Measurements from ENCODE around the gene IGSF3. TPM values are rescaled to one million over a fixed set of nuclear protein-coding genes. Genes with fewer than 3 reads are reported as not detected.

The IGSF3 gene
- total RNA-seq, 2 donors from 2014 or later = 2.1 to 10.0 TPM

GRCh38 chr1:116679091-116679827 is 11.7 kb upstream of the IGSF3 start:
- Mint-ChIP-seq H3K4me1 (no peaks in the 10 kb centered on the region), H3K27ac (no peak overlapping the region), H3K4me3 (no peak overlapping the region), H3K36me3 (ENCODE audit: low read depth) (no peaks in the 10 kb centered on the region), H3K27me3 (peaks cover 24% of the 10 kb centered on the region), H3K9me3 (no peaks in the 10 kb centered on the region)
- no peak for ATAC-seq (replicated peaks)

GRCh38 chr1:116678732-116679090 is 11.2 kb upstream of the IGSF3 start:
- Mint-ChIP-seq H3K4me1 (no peaks in the 10 kb centered on the region), H3K4me3 (no peak overlapping the region), H3K27me3 (peaks cover 28% of the 10 kb centered on the region), H3K9me3 (no peaks in the 10 kb centered on the region), H3K36me3 (ENCODE audit: low read depth) (no peaks in the 10 kb centered on the region), H3K27ac (no peak overlapping the region)
- ATAC-seq (replicated peaks) = no peak

GRCh38 chr1:116677474-116678062 is 10.0 kb upstream of the IGSF3 start:
- peaks cover 33% of the 10 kb centered on the region for H3K27me3 Mint-ChIP-seq
- ATAC-seq (replicated peaks) = no peak
- H3K27ac Mint-ChIP-seq = no peak overlapping the region
- H3K4me1 Mint-ChIP-seq = no peaks in the 10 kb centered on the region
- H3K4me3 Mint-ChIP-seq = no peak overlapping the region
- no peaks in the 10 kb centered on the region for H3K36me3 Mint-ChIP-seq (ENCODE audit: low read depth)
- H3K9me3 Mint-ChIP-seq = no peaks in the 10 kb centered on the region

GRCh38 chr1:116676291-116676690 is 8.8 kb upstream of the IGSF3 start:
- ATAC-seq (replicated peaks) = no peak
- H3K27me3 Mint-ChIP-seq = peaks cover 34% of the 10 kb centered on the region
- H3K4me1 Mint-ChIP-seq = no peaks in the 10 kb centered on the region
- H3K9me3 Mint-ChIP-seq = no peaks in the 10 kb centered on the region
- no peaks in the 10 kb centered on the region for H3K36me3 Mint-ChIP-seq (ENCODE audit: low read depth)
- no peak overlapping the region for H3K4me3 Mint-ChIP-seq
- H3K27ac Mint-ChIP-seq = no peak overlapping the region

- H3K4me3 Mint-ChIP-seq = no peak overlapping the region
- H3K9me3 Mint-ChIP-seq = no peaks in the 10 kb centered on the region
- H3K27ac Mint-ChIP-seq = no peak overlapping the region
- peaks cover 32% of the 10 kb centered on the region for H3K27me3 Mint-ChIP-seq
- H3K4me1 Mint-ChIP-seq = no peaks in the 10 kb centered on the region
- ATAC-seq (replicated peaks) = no peak
- H3K36me3 Mint-ChIP-seq (ENCODE audit: low read depth) = no peaks in the 10 kb centered on the region
Measured at GRCh38 chr1:116674751-116675150, 7.2 kb upstream of the IGSF3 start.

- Mint-ChIP-seq H3K4me1 (no peaks in the 10 kb centered on the region), H3K27ac (no peak overlapping the region), H3K9me3 (no peaks in the 10 kb centered on the region), H3K4me3 (no peak overlapping the region), H3K36me3 (ENCODE audit: low read depth) (no peaks in the 10 kb centered on the region), H3K27me3 (peaks cover 31% of the 10 kb centered on the region)
- no peak for ATAC-seq (replicated peaks)
Measured at GRCh38 chr1:116674011-116674531, 6.5 kb upstream of the IGSF3 start.

GRCh38 chr1:116671912-116672311 is 4.4 kb upstream of the IGSF3 start:
- no peaks in the 10 kb centered on the region for H3K4me1 Mint-ChIP-seq
- H3K36me3 Mint-ChIP-seq (ENCODE audit: low read depth) = no peaks in the 10 kb centered on the region
- peaks cover 19% of the 10 kb centered on the region for H3K27me3 Mint-ChIP-seq
- no peaks in the 10 kb centered on the region for H3K9me3 Mint-ChIP-seq
- no peak for ATAC-seq (replicated peaks)
- no peak overlapping the region for H3K27ac Mint-ChIP-seq
- H3K4me3 Mint-ChIP-seq = no peak overlapping the region

GRCh38 chr1:116671072-116671760 is 3.7 kb upstream of the IGSF3 start:
- Mint-ChIP-seq H3K27ac (no peak overlapping the region), H3K4me3 (no peak overlapping the region), H3K27me3 (peaks cover 17% of the 10 kb centered on the region), H3K36me3 (ENCODE audit: low read depth) (no peaks in the 10 kb centered on the region), H3K4me1 (no peaks in the 10 kb centered on the region), H3K9me3 (no peaks in the 10 kb centered on the region)
- no peak for ATAC-seq (replicated peaks)

GRCh38 chr1:116668277-116668676 is 744 bp upstream of the IGSF3 start:
- Mint-ChIP-seq H3K9me3 (no peaks in the 10 kb centered on the region), H3K36me3 (ENCODE audit: low read depth) (no peaks in the 10 kb centered on the region), H3K4me1 (no peaks in the 10 kb centered on the region), H3K4me3 (peak overlapping the region; percentile 72), H3K27ac (no peak overlapping the region), H3K27me3 (peaks cover 17% of the 10 kb centered on the region)
- no peak for ATAC-seq (replicated peaks)

GRCh38 chr1:116667078-116667574 is 407 bp downstream of the IGSF3 start:
- Mint-ChIP-seq H3K4me1 (no peaks in the 10 kb centered on the region), H3K4me3 (peak overlapping the region; percentile 72), H3K36me3 (ENCODE audit: low read depth) (no peaks in the 10 kb centered on the region), H3K9me3 (no peaks in the 10 kb centered on the region), H3K27me3 (peaks cover 13% of the 10 kb centered on the region), H3K27ac (no peak overlapping the region)
- no peak for ATAC-seq (replicated peaks)

GRCh38 chr1:116666187-116667077 is 1.1 kb downstream of the IGSF3 start:
- H3K27me3 Mint-ChIP-seq = peaks cover 13% of the 10 kb centered on the region
- H3K4me1 Mint-ChIP-seq = no peaks in the 10 kb centered on the region
- no peak overlapping the region for H3K27ac Mint-ChIP-seq
- no peaks in the 10 kb centered on the region for H3K36me3 Mint-ChIP-seq (ENCODE audit: low read depth)
- peak overlapping the region; percentile 72 for H3K4me3 Mint-ChIP-seq
- H3K9me3 Mint-ChIP-seq = no peaks in the 10 kb centered on the region
- peak; percentile 13 for ATAC-seq (replicated peaks)

GRCh38 chr1:116664978-116665371 is 2.6 kb downstream of the IGSF3 start:
- Mint-ChIP-seq H3K27me3 (peaks cover 13% of the 10 kb centered on the region), H3K9me3 (no peaks in the 10 kb centered on the region)
- ATAC-seq (replicated peaks) = no peak

GRCh38 chr1:116664366-116664977 is 3.1 kb downstream of the IGSF3 start:
- Mint-ChIP-seq H3K4me3 (no peak overlapping the region), H3K36me3 (ENCODE audit: low read depth) (no peaks in the 10 kb centered on the region), H3K4me1 (no peaks in the 10 kb centered on the region), H3K27me3 (peaks cover 13% of the 10 kb centered on the region), H3K9me3 (no peaks in the 10 kb centered on the region), H3K27ac (no peak overlapping the region)
- ATAC-seq (replicated peaks) = no peak

More at GRCh38 chr1:116664978-116665371, 2.6 kb downstream of the IGSF3 start:
- Mint-ChIP-seq H3K4me3 (no peak overlapping the region), H3K36me3 (ENCODE audit: low read depth) (no peaks in the 10 kb centered on the region), H3K27ac (no peak overlapping the region), H3K4me1 (no peaks in the 10 kb centered on the region)

- H3K4me3 Mint-ChIP-seq = no peak overlapping the region
- H3K27ac Mint-ChIP-seq = no peak overlapping the region
- no peaks in the 10 kb centered on the region for H3K9me3 Mint-ChIP-seq
- ATAC-seq (replicated peaks) = no peak
- H3K4me1 Mint-ChIP-seq = no peaks in the 10 kb centered on the region
- H3K36me3 Mint-ChIP-seq (ENCODE audit: low read depth) = no peaks in the 10 kb centered on the region
- peaks cover 13% of the 10 kb centered on the region for H3K27me3 Mint-ChIP-seq
Measured at GRCh38 chr1:116663821-116664220, 3.7 kb downstream of the IGSF3 start.
